ENCODE data around the gene NOTUM.

The NOTUM gene

GRCh38 chr17:81961087-81961511, at the start of gene NOTUM:
NOTUM (minus strand) TSS chr17:81961187; CDS start chr17:81960909, 278 bp downstream.
- DNase-seq, result no peak

- DNase-seq, result no peak
These were observed 48.4 kb upstream of the NOTUM start for GRCh38 chr17:82009413-82009812.

GRCh38 chr17:82008941-82009405, 48.0 kb upstream of the NOTUM start:
- no peak for DNase-seq

- no peak for DNase-seq
These were observed 47.4 kb upstream of the NOTUM start for GRCh38 chr17:82008258-82008940.

GRCh38 chr17:82007495-82008257, 46.7 kb upstream of the NOTUM start:
- DNase-seq, result no peak

- no peak for DNase-seq
These were observed 46.2 kb upstream of the NOTUM start for GRCh38 chr17:82007228-82007494.

- DNase-seq, result no peak
These were observed 45.7 kb upstream of the NOTUM start for GRCh38 chr17:82006468-82007227.

- no peak for DNase-seq
These were observed 44.8 kb upstream of the NOTUM start for GRCh38 chr17:82005701-82006348.

GRCh38 chr17:82004517-82005455, 43.8 kb upstream of the NOTUM start:
- DNase-seq, result no peak

- no peak for DNase-seq
These were observed 42.7 kb upstream of the NOTUM start for GRCh38 chr17:82003411-82004381.

GRCh38 chr17:82001571-82002056, 40.6 kb upstream of the NOTUM start:
- DNase-seq, result no peak

GRCh38 chr17:82000803-82001570, 40.0 kb upstream of the NOTUM start:
- no peak for DNase-seq

- DNase-seq, result no peak
These were observed 39.2 kb upstream of the NOTUM start for GRCh38 chr17:81999976-82000802.

- DNase-seq, result no peak
These were observed 38.6 kb upstream of the NOTUM start for GRCh38 chr17:81999587-81999975.

- no peak for DNase-seq
These were observed 37.9 kb upstream of the NOTUM start for GRCh38 chr17:81998691-81999438.

- no peak for DNase-seq
These were observed 37.2 kb upstream of the NOTUM start for GRCh38 chr17:81998212-81998611.

GRCh38 chr17:81996757-81997441, 35.9 kb upstream of the NOTUM start:
- no peak for DNase-seq

Measured in NCI-H1092 (cell line).